ENCODE data around the gene GDPGP1. TPM values are rescaled to one million over a fixed set of nuclear protein-coding genes. Genes with fewer than 3 reads are reported as not detected.
"Not testable (repeated sequence)": the region's sequence is repeated elsewhere in the genome, so short reads cannot be mapped to it uniquely, and the experiment has no call there.

GDPGP1 gene
- total RNA-seq, 4 donors from 2014 or later = 4.2 to 8.0 (median 5.2) TPM

DNA sequence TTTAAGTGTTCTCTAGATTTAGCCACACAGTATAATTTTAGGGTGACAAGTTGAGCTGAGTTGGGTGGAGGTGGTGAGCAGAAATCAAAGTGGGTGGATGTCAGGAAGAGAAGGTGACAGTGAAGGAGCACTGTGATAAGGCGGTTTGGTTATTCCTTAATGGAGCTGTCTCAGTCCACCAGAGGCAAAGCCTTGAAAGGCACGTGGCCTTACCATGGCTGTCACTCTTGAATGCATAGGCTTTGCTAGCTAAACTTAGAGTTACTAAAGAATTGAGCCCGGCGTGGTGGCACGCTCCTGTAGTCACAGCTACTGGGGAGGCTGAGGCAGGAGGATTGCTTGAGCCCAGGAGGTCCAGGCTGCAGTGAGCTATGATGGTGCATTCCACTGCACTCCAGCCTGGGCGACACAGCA, 14.8 kb downstream of the GDPGP1 start:
- TF ChIP-seq, protein P1, sequence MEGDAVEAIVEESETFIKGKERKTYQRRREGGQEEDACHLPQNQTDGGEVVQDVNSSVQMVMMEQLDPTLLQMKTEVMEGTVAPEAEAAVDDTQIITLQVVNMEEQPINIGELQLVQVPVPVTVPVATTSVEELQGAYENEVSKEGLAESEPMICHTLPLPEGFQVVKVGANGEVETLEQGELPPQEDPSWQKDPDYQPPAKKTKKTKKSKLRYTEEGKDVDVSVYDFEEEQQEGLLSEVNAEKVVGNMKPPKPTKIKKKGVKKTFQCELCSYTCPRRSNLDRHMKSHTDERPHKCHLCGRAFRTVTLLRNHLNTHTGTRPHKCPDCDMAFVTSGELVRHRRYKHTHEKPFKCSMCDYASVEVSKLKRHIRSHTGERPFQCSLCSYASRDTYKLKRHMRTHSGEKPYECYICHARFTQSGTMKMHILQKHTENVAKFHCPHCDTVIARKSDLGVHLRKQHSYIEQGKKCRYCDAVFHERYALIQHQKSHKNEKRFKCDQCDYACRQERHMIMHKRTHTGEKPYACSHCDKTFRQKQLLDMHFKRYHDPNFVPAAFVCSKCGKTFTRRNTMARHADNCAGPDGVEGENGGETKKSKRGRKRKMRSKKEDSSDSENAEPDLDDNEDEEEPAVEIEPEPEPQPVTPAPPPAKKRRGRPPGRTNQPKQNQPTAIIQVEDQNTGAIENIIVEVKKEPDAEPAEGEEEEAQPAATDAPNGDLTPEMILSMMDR (IDR thresholded peaks at IDR 0.05) = no peak
- no peak for ATAC-seq (ENCODE audit: low FRiP score)
- DNase-seq (ENCODE audit: low spot score) = no peak

DNA sequence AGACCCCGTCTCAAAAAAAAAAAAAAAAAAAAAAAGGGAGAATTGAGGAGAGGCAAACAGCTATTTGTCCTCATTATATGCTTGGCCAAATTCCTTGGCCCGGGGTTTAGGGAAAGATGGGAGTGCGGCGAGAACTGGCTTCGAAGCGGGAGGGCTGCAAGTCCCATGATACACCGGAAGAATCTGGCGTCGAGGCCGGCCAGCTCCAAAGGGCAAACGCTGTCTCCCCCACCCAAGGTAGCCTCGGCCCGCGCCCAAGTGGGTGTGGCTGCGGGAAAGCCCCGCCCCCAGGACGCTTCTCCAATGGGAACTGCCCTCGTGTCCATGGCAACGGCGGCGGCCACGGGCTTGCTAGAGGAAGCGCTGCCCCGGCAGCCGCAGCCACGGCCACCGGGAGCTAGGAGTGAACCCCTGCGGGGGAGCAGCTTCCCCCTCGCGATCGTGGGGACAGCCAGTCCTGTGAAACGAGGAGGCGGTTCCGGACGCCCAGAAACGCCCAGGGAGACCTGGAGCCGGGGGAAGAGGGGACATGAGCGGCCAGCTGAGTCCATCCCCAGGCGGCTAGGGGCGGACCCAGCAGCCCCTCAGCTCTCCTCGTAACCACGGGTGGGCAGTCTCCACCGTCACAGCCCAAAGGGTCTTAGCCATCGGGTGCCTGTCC, 15.3 kb downstream of the GDPGP1 start, which contains the start of gene TTLL13:
Gene TTLL13, plus strand, starts transcription at position 354 of the 661 bp plus-strand sequence. CDS start 1,075 bp downstream, outside the sequence.
- TF ChIP-seq, protein P1 (IDR thresholded peaks at IDR 0.05) = no peak
- ATAC-seq (ENCODE audit: low FRiP score) (peak; percentile 94), DNase-seq (ENCODE audit: low spot score) (peak; percentile 95)

DNA sequence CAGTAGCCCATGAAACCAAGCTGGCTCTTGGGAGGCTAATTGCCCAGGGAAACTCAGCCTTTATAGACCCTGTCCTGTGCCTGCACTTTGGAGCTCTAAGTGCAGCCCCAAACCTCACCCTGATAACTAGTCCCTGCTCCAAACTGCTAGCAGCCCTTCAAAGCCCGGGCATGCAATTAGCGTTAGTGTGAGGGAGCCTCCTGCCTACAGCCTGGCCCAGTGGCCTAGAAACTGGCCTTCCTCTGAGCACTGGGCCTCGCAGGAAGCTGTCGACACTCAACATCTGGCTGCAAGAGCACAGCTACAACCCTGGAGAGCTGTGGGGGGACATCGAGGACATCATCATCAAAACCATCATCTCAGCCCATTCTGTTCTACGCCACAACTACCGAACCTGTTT, 23.8 kb downstream of the GDPGP1 start:
- no peak for DNase-seq (ENCODE audit: low spot score)
- TF ChIP-seq, protein P1 (IDR thresholded peaks at IDR 0.05) = no peak
- no peak for ATAC-seq (ENCODE audit: low FRiP score)

DNA sequence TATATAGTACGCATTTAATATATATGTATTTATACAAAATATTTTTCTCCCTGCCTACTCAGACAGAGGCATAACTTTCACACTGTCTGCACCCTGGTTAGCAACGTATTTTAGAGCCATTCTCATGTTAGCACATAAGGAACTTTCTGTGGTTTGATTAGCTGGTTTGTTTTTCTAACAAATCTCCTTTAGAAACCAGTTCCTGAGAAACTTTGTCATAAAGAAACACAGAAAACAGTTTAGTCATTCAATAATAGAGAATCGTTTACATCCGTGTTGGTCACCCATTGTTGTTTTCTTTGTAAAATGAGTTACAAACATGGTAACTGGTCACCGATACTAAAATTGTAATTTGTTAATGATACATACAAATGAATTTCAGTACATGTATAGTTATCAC, 25.5 kb downstream of the GDPGP1 start:
- DNase-seq (ENCODE audit: low spot score) (no peak), ATAC-seq (ENCODE audit: low FRiP score) (no peak)
- TF ChIP-seq, protein P1 (IDR thresholded peaks at IDR 0.05) = no peak

DNA sequence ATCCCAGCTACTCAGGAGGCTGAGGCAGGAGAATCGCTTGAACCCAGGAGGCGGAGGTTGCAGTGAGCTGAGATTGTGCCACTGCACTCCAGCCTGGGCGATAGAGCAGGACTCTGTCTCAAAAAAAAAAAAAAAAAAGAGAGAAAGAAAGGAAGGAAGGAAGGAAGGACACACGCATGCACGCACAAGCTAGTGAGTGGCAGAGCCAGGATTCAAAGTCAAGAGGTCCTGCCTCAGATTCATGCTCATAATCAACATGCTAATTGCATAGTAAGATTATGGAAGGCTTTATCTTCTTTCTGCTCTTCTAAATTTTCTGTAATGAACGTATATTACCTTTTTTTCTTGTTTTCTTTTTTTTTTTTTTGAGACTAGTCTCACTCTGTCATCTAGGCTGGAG, 26.7 kb downstream of the GDPGP1 start:
- not testable (repeated sequence) for DNase-seq (ENCODE audit: low spot score); ATAC-seq (ENCODE audit: low FRiP score)

DNA sequence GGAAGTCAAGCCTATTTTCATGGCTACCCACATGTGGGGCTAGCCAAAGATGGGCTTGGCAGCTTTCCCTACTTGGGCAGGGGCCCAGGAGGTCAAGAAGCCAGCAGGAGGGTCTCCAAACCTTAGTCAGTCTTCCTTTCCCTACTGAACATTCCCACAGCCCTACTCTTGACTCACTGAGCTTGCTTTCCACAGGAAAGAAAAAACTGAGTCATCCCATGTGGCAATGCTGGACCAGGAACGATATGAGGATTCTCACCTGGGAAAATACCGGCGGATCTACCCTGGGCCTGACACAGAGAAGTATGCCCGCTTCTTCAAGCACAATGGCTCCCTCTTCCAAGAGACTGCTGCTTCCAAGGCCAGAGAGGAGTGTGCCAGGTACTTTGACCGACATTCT, 27.8 kb downstream of the GDPGP1 start:
- no peak for DNase-seq (ENCODE audit: low spot score)
- ATAC-seq (ENCODE audit: low FRiP score) = peak; percentile 16
- TF ChIP-seq, protein P1 (IDR thresholded peaks at IDR 0.05) = no peak

DNA sequence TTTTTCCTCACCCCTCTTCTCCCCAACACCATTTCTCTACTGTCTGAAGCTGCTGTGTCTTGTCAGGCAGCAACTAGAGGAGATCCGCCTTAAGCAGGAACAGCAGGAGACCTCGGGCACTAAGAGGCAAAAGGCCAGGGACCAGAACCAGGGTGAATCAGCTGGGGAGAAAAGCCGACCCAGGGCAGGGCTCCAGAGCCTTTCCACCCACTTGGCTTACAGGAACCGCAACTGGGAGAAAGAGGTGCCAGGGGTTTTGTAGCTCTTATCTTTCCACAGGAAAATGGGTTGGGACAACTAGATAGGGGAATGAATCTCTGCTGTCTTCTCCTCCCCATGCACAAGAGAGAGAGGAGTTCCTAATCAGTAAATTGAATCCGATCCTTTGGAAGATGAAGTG, 28.4 kb downstream of the GDPGP1 start:
- TF ChIP-seq, protein P1 (IDR thresholded peaks at IDR 0.05) = no peak
- ATAC-seq (ENCODE audit: low FRiP score) (no peak), DNase-seq (ENCODE audit: low spot score) (no peak)

Measured in omental fat pad (tissue), 4 donors.